DND-41 (cell line): ENCODE measurements around the gene FRMD8.

Source experiments
- CTCF ChIP-seq: IDR thresholded peaks from 2 replicates; pipeline ENCODE4 v1.5.1; 2012; ENCODE audit warnings: borderline replicate concordance, low read length, moderate library complexity, mild to moderate bottlenecking; ENCODE audit not compliant: poor library complexity, severe bottlenecking; ENCODE audit errors: extremely low read depth
- EZH2 ChIP-seq: IDR thresholded peaks from 3 replicates; pipeline ENCODE4 v1.6.1; 2012; ENCODE audit warnings: borderline replicate concordance, low read depth, mild to moderate bottlenecking, moderate library complexity, low read length, inconsistent platforms; ENCODE audit not compliant: severe bottlenecking

GRCh38 chr11:65392186-65392829 lies 5.9 kb downstream of the FRMD8 start:
- TF ChIP-seq CTCF (no peak), EZH2 (no peak)
